ENCODE measurements around the gene HTRA2. TPM values are rescaled to one million over a fixed set of nuclear protein-coding genes. Genes with fewer than 3 reads are reported as not detected.
A peak's percentile ranks its signal among the peaks of the same experiment; 100 is the strongest.

HTRA2 gene
- total RNA-seq, 2 donors from 2014 or later: 75.6 to 81.2 TPM

DNA sequence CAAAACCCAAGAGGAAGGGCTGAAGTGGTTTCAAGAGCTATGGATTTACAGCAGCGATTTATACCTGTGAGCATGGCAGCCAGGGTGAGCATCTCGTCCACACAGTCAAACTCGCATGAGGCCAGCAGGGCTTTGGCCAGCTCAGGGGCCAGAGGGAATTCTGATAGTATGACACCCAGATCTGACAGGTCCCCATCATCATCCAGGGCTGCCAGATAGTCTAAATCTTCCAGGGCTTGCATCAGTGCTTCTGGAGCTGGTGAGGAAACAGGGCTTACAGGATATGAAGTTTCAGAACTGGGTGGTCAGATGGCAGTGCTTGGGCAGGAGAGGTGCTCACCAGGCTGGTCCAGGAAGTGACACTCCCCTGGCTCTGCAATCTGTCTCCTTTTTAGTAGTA is 7.2 kb upstream of the HTRA2 start:
- ATAC-seq (replicated peaks): no peak
- H3K4me3 Mint-ChIP-seq: no peak overlapping the region

DNA sequence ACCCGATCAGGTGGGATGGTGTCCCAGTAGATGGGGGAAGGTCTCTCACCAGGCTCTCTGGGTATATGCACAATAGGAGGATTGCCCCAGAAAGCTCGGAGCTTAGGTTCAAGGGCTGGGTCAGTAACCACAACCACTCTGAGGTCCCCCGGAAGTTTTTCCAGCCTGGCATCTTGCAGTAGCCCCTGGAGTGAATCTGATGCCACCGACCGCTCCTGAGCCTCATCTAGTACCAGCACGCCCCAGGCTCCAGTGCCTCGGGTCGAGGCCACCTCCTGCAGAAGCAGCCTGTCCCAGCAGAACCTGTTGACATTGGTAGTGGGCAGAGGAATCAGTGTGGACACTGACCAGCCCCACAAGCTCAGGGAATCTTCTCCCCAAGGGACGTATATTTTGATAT is 5.7 kb upstream of the HTRA2 start:
- H3K9me3 Mint-ChIP-seq: no peaks in the 10 kb centered on the region
- no peak overlapping the region for H3K4me3 Mint-ChIP-seq
- H3K36me3 Mint-ChIP-seq (ENCODE audit: low read depth): peaks cover 32% of the 10 kb centered on the region

More for the DNA sequence above, 7.2 kb upstream of the HTRA2 start:
- Mint-ChIP-seq H3K4me1 (peaks cover 4% of the 10 kb centered on the region), H3K36me3 (ENCODE audit: low read depth) (peaks cover 17% of the 10 kb centered on the region), H3K27ac (no peak overlapping the region), H3K27me3 (peaks cover 22% of the 10 kb centered on the region), H3K9me3 (no peaks in the 10 kb centered on the region)

DNA sequence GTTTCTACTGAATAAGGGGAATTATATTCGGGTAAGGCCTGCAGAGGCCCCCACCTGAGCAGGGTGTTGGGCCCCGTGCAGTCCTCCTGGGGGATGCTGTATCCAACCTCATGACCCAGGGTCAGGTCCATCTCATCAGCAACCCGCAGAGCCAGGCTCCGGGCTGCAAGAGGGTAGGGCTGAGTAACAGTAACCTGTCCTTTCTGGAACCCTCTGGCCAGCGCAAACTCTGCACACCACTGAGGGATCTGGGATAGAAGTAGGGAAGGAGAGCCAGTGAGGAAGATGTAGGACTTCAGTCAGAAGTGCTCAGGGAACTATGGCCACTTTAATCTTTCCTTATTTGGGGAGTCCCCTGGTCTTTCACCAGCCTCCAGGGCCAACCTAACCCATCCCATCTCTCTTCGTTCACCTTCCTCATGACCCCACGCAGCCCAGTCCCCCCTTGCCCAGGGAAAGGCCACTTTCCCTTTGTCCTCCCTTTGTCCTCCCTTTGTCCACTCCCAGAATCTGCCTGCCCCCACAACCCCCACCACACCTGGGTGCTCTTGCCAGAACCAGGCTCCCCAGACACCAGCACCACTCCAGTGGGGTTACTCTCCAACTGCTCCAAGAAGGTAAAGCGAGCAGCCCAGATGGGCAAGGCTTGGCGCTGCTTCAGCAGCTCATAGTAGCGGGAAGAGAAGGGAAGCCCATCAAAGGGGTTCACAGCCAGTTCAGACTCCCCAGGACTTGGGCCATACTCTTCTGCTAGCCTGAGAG is 4.6 kb upstream of the HTRA2 start:
- H3K27ac Mint-ChIP-seq: no peak overlapping the region
- H3K27me3 Mint-ChIP-seq: peaks cover 3% of the 10 kb centered on the region
- H3K36me3 Mint-ChIP-seq (ENCODE audit: low read depth): peaks cover 38% of the 10 kb centered on the region
- no peak for ATAC-seq (replicated peaks)
- H3K4me1 Mint-ChIP-seq: peaks cover 4% of the 10 kb centered on the region
- no peaks in the 10 kb centered on the region for H3K9me3 Mint-ChIP-seq
- H3K4me3 Mint-ChIP-seq: no peak overlapping the region

More for the DNA sequence above, 5.7 kb upstream of the HTRA2 start:
- H3K4me1 Mint-ChIP-seq: peaks cover 4% of the 10 kb centered on the region
- no peak overlapping the region for H3K27ac Mint-ChIP-seq
- peaks cover 8% of the 10 kb centered on the region for H3K27me3 Mint-ChIP-seq
- no peak for ATAC-seq (replicated peaks)

DNA sequence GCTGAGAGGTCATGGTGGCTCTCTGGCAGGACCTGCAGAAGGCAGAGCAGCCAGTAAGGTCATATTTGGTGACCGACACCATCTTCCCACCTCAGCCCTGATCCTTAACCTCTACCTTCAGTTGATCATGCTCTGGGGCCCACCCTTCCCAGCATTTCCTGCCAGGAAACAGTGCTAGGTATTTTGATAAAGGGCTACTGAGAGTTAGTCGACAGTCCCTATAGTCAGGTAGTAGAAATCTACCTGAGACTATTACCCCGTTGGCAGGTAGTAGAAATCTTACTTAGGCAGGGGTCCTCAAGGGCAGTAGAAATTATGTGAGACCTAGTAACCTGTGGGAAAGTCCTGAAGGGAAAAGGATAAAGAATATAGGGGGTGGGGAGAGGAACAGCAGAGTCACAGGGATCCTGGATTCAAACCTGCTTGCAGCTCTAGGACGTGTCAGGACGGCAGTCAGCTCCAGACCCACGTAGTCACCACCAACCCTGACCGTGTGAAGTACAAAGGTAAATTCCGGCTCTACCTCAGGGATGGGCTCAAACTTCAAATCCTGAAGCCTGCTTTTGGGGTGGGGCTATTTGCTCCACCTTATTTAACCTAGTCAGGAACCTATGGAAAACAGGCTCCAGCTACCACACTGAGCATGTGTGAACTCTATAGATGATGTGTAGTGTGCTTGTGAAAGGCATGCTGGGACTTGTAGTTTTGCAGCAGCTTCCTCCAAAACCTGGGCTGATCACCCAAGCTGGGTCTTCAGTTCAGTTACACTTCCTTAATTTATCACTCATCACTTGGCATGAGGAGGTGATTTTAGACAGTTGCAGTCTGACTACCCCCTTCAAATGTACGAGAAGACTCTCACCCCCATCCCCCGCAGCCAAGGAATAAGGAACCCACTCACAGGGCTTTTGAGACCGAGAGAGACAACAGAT is 3.8 kb upstream of the HTRA2 start, which contains the start of gene DQX1:
TSS of gene DQX1 (minus strand) at position 515 of the 932 bp plus-strand sequence. CDS start at position 13, 502 bp downstream.
- peaks cover 8% of the 10 kb centered on the region for H3K4me1 Mint-ChIP-seq
- no peak within 1 kb of the TSS for H3K27ac Mint-ChIP-seq
- ATAC-seq (replicated peaks): no peak
- no peaks in the 10 kb centered on the region for H3K9me3 Mint-ChIP-seq
- no peaks in the 10 kb centered on the region for H3K27me3 Mint-ChIP-seq
- H3K4me3 Mint-ChIP-seq: no peak within 1 kb of the TSS
- peaks cover 45% of the 10 kb centered on the region for H3K36me3 Mint-ChIP-seq (ENCODE audit: low read depth)

DNA sequence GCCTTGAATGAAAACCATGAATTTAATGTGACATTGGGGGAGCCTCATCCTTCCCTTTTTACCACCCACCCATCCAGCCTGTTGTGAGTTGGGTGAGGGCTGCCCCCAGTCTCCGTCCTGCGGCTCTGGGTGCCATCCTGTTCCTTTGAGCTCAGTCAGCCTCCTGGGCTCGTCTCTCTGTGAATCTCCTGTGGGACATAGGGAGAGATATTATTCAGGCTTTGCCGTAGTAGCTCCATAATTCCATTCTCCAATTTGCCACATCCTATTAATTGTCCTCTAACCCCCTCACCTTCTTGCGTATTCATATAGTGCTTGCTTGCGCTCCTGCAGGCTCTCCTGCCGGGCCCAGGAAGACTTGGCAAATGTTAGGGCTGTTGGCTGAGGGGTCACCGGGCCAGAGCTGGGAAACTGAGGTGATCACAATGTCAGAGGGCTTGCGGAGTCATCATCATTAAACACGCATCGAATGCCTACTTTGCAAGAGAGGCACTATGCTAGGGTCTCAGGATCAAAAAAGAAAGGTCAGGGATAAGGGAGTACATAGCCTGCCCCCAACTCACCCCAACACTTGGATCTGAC is 3.0 kb upstream of the HTRA2 start:
- no peak for ATAC-seq (replicated peaks)
- Mint-ChIP-seq H3K36me3 (ENCODE audit: low read depth) (peaks cover 53% of the 10 kb centered on the region), H3K27me3 (no peaks in the 10 kb centered on the region), H3K9me3 (no peaks in the 10 kb centered on the region), H3K4me3 (no peak overlapping the region), H3K27ac (no peak overlapping the region), H3K4me1 (peaks cover 16% of the 10 kb centered on the region)

DNA sequence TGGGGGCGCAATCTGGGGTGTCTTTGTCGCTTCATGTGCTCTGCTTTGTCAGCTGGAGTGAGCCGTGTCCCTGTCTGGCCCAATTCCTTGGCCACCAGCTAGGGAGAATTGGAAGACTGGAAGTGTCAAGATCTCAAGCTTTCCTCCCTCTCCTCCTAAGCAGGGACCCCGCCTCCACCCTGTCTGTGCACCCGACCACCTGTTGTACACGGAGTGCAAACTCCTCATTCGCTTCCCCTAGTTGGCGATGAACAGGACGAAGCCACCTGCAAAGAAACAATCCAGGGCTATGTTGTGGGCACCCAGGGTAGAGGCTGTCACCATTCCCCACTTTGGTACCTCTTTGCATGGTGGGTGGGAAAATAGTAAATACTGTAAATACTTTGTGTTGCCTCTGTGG is 2.0 kb upstream of the HTRA2 start:
- peak overlapping the region; percentile 97 for H3K27ac Mint-ChIP-seq
- no peaks in the 10 kb centered on the region for H3K9me3 Mint-ChIP-seq
- H3K4me3 Mint-ChIP-seq: peak overlapping the region; percentile 98
- peaks cover 63% of the 10 kb centered on the region for H3K36me3 Mint-ChIP-seq (ENCODE audit: low read depth)
- ATAC-seq (replicated peaks): no peak
- H3K27me3 Mint-ChIP-seq: no peaks in the 10 kb centered on the region
- H3K4me1 Mint-ChIP-seq: peaks cover 21% of the 10 kb centered on the region

DNA sequence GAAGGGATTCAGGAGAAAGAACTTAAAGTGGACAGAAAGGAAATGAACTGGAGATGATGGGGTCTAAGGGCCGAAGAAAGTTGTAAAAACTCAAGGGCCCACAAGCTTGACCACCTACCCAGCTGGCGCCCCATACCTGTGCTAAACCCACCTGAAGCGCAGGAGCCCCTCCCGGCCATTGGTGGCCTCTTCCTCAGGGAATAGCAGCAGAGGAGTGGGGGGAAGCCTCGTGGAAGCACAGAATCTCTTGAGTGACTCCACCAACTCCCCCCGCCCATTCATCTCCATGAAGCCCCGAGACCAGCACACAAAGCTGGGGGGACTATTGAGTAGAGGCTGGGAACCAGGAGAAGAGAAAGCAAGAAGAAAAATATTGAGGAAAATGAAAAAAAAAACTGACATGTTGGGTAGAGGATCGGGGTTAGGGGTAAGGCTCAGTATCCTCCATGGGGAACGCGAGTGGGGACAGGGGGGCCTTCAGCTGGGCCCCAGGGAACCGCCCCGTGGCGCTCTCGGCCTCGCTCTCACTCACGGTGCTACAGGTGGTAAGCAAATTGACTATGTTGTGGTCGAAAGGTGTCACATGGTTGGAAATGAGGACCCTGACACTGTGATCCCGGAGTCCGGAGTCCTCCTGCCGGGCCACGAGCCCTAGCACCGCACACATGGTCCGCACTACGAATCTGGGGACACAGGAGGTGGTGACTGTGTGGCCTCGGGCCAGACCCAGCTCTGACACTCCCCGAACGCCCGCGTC is 955 bp upstream of the HTRA2 start:
- H3K27ac Mint-ChIP-seq: peak overlapping the region; percentile 97

DNA sequence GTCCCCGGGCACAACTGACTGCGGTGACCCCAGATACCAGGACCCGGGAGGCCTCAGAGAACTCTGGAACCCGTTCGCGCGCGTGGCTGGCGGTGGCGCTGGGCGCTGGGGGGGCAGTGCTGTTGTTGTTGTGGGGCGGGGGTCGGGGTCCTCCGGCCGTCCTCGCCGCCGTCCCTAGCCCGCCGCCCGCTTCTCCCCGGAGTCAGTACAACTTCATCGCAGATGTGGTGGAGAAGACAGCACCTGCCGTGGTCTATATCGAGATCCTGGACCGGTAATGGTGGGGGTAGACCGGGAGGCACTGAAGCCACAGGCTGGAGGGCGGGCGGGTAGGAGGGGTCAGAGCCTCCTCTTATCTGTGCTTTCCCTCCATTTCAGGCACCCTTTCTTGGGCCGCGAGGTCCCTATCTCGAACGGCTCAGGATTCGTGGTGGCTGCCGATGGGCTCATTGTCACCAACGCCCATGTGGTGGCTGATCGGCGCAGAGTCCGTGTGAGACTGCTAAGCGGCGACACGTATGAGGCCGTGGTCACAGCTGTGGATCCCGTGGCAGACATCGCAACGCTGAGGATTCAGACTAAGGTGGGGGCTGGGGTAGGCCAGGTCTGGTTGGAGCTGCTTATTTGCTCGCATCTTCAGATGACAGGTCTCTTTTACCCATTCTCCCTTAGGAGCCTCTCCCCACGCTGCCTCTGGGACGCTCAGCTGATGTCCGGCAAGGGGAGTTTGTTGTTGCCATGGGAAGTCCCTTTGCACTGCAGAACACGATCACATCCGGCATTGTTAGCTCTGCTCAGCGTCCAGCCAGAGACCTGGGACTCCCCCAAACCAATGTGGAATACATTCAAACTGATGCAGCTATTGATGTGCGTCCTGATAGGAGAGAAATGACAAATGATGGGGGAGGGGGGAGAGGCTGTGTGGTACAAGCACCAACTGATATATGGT is 780 bp downstream of the HTRA2 start:
- Mint-ChIP-seq H3K4me3 (peak overlapping the region; percentile 98), H3K4me1 (peaks cover 21% of the 10 kb centered on the region), H3K36me3 (ENCODE audit: low read depth) (peaks cover 65% of the 10 kb centered on the region), H3K27me3 (no peaks in the 10 kb centered on the region), H3K27ac (peak overlapping the region; percentile 55), H3K9me3 (no peaks in the 10 kb centered on the region)
- ATAC-seq (replicated peaks): peak; percentile 70

More for the DNA sequence above, 955 bp upstream of the HTRA2 start:
- H3K4me1 Mint-ChIP-seq: peaks cover 21% of the 10 kb centered on the region
- no peaks in the 10 kb centered on the region for H3K27me3 Mint-ChIP-seq
- ATAC-seq (replicated peaks): peak; percentile 1
- no peaks in the 10 kb centered on the region for H3K9me3 Mint-ChIP-seq
- peaks cover 65% of the 10 kb centered on the region for H3K36me3 Mint-ChIP-seq (ENCODE audit: low read depth)
- peak overlapping the region; percentile 98 for H3K4me3 Mint-ChIP-seq

DNA sequence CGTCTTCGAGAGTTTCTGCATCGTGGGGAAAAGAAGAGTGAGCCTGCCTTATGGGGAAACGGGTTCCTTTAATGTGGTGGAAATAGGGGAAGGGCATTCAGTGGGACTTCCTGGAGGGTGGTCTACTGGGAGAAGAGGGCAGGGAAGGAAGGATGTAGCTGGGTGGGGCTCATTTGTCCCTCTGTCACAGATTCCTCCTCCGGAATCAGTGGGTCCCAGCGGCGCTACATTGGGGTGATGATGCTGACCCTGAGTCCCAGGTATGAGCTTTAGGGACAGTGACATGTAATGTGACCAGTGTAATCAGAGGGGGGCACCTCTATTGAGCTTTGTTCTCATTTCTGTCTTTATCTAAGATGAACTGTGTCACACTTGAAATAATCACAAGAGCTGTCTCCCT is 1.9 kb downstream of the HTRA2 start:
- Mint-ChIP-seq H3K4me1 (peaks cover 17% of the 10 kb centered on the region), H3K4me3 (peak overlapping the region; percentile 98), H3K27ac (peak overlapping the region; percentile 55), H3K36me3 (ENCODE audit: low read depth) (peaks cover 56% of the 10 kb centered on the region), H3K27me3 (no peaks in the 10 kb centered on the region), H3K9me3 (no peaks in the 10 kb centered on the region)
- ATAC-seq (replicated peaks): no peak

DNA sequence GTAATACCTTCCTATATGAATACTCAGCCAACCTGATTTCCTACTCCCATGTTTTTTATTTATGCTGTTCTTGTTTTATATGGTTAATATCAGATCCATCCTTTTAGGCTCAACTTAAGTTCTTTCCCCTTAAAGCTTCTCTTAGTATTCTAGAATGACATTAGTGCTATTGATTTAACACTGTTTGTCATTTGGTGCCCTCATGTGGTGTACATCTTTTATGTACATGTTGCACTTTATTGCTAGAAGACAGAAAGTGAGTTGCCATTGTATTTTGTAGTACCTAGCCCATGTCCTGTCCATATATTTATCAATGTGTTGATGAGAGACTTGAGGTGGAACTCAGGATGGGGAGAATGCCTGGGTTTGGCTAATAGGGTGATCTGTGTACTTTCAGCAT is 2.5 kb downstream of the HTRA2 start:
- no peak for ATAC-seq (replicated peaks)
- Mint-ChIP-seq H3K36me3 (ENCODE audit: low read depth) (peaks cover 51% of the 10 kb centered on the region), H3K27ac (no peak overlapping the region), H3K9me3 (no peaks in the 10 kb centered on the region), H3K27me3 (peaks cover 3% of the 10 kb centered on the region), H3K4me3 (peak overlapping the region; percentile 98), H3K4me1 (peaks cover 17% of the 10 kb centered on the region)

DNA sequence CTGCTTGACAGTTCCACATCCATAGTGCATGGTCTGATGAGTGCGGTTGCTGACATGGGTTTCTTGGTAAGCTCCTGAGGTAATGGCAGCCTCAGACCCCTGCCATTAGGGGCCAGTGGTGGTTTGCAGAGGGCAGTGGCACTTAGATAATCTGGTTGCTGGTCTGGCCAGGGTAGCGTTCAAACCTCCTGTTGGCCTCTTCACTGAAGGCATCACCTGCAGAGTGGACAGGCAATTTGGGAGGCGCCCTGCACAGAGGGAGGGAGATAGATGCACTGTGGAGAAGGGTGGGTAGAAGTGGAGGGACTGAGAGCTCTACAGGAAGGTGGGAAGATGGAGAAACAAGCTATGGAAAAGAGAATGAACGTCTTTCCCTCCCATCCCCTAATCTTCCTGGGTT is 3.7 kb downstream of the HTRA2 start:
- Mint-ChIP-seq H3K9me3 (no peaks in the 10 kb centered on the region), H3K27me3 (peaks cover 14% of the 10 kb centered on the region), H3K27ac (no peak overlapping the region), H3K4me1 (peaks cover 17% of the 10 kb centered on the region), H3K4me3 (no peak overlapping the region), H3K36me3 (ENCODE audit: low read depth) (peaks cover 38% of the 10 kb centered on the region)
- ATAC-seq (replicated peaks): no peak

DNA sequence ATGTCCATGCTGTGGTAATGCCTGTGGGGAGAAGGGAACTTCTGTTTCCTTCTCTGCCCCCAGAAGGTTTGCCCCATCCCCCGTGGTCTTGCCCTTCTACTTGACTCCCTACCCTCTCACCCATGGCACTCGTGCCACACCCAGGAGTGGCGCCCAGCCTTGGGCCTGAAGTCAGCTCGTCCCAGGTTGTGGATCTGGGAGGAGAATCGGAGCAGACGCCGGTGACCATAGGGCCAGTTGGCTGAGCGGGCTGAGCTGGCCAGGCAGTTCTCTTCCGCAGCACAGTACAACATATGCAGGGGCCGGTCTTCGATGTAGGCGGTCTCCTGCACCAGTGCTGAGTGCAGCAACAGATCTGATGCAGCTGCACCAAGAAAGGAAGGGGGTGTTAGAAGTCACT is 4.7 kb downstream of the HTRA2 start:
- H3K27ac Mint-ChIP-seq: no peak overlapping the region
- no peak for ATAC-seq (replicated peaks)
- H3K4me1 Mint-ChIP-seq: peaks cover 17% of the 10 kb centered on the region
- no peaks in the 10 kb centered on the region for H3K9me3 Mint-ChIP-seq
- H3K4me3 Mint-ChIP-seq: no peak overlapping the region
- peaks cover 29% of the 10 kb centered on the region for H3K36me3 Mint-ChIP-seq (ENCODE audit: low read depth)
- peaks cover 24% of the 10 kb centered on the region for H3K27me3 Mint-ChIP-seq

DNA sequence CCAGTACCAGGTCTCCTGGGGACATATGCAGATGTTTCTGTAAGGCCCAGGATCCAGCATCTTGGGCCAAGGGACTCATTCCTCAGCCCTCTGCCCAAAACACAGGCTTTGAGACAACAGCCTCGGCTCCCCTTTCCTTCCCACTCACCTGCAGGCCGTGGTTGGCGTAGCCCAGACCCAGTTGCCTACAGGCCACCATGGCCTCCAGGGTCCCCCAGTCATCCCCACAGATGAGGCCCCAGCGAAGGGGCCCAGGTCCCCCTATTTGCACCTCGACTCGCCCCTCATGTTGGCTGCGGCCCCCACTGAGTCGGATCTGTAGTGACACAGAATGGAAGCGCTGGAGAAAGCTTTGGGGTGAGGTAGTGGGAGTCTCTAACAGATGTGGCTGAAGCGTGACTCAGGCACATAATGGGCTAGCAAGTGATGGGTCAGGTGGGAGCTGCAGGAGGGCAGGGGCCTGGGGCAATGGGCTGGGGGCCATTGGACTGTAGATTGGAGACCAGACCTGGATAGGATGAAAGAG is 5.8 kb downstream of the HTRA2 start:
- peaks cover 17% of the 10 kb centered on the region for H3K4me1 Mint-ChIP-seq
- ATAC-seq (replicated peaks): no peak
- no peaks in the 10 kb centered on the region for H3K9me3 Mint-ChIP-seq
- peaks cover 26% of the 10 kb centered on the region for H3K27me3 Mint-ChIP-seq
- H3K27ac Mint-ChIP-seq: no peak overlapping the region
- H3K36me3 Mint-ChIP-seq (ENCODE audit: low read depth): peaks cover 24% of the 10 kb centered on the region
- H3K4me3 Mint-ChIP-seq: no peak overlapping the region

Measured in activated T-helper 17 cell treated with anti-CD3 and anti-CD28 coated beads, Interleukin-2, amount 50 U/mL, for 72 hours (primary cell).